GM12872 (cell line): ENCODE results near the gene PRMT3.

ENCODE experiments used
- CTCF ChIP-seq: IDR thresholded peaks from 3 replicates; pipeline ENCODE4 v1.5.1; 2011; ENCODE audit warnings: low read depth, mild to moderate bottlenecking, low read length, moderate library complexity; ENCODE audit not compliant: insufficient read depth

The PRMT3 gene

GRCh38 chr11:20558741-20559140 is 171.2 kb downstream of the PRMT3 start:
- TF ChIP-seq CTCF, result no peak
